Panc1 (cell line): Measurements from ENCODE around the gene HLA-DQA1.

ENCODE experiments used
- CTCF ChIP-seq: fragments of 450-650 bp; IDR thresholded peaks from 2 replicates; pipeline ENCODE4 v1.5.1; 2017; ENCODE audit warnings: mild to moderate bottlenecking
- POLR2AphosphoS5 ChIP-seq: IDR thresholded peaks from 2 replicates; pipeline ENCODE4 v1.6.1; 2012; ENCODE audit warnings: mild to moderate bottlenecking, low read depth, low read length, moderate library complexity
- REST ChIP-seq, 2 experiments: IDR thresholded peaks; 2 replicates each; pipeline ENCODE4 v1.6.1; 2011 to 2012; ENCODE audit warnings: low read depth in 2 of 2, control low read depth in 1 of 2, low read length in 1 of 2, mild to moderate bottlenecking in 1 of 2, moderate library complexity in 1 of 2; ENCODE audit not compliant: insufficient read depth in 1 of 2

DNA sequence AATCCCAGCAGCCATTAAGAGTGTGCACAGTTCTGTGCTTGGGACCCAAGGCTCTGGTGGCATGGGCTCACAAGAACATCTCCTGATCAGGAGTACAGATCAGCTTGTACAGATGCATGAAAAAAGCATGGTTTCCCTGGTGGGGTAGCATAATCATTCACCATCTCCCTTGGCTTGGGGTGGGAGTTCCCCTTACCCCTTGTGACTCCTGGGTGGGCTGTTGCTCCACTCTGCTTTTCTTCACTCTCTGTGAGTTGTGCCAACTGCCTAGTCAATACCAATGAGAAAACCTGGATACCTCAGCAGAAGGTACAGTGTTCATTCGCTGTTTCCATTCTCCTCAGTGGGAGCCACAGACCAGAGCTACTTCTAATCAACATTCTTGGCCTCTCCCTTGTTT, 42.8 kb downstream of the HLA-DQA1 start:
- TF ChIP-seq REST (IDR thresholded peaks at IDR 0.05; ENCODE audit: insufficient read depth in 1 of 2, low read depth in 2 of 2, low read length in 1 of 2) (no peak), CTCF (no peak), POLR2AphosphoS5 (no peak)
